Stomach smooth muscle (tissue), 2 donors: ENCODE measurements around the gene SLC25A31.

ENCODE experiments used
- H3K27ac ChIP-seq: one replicate; pipeline ENCODE4 v1.7.0; 2013; ENCODE audit warnings: mild to moderate bottlenecking, low read length, inconsistent platforms
- H3K27me3 ChIP-seq, 2 donors: one replicate each; pipeline ENCODE4 v1.7.0; 2013; ENCODE audit warnings: low read length in 2 of 2; ENCODE audit not compliant: insufficient read depth in 2 of 2, control insufficient read depth in 1 of 2
- H3K36me3 ChIP-seq, 2 donors: one replicate each; pipeline ENCODE4 v1.7.0; 2013; ENCODE audit warnings: low read length in 2 of 2; ENCODE audit not compliant: control insufficient read depth in 2 of 2, insufficient read depth in 2 of 2
- H3K4me1 ChIP-seq: one replicate; pipeline ENCODE4 v1.7.0; 2013; ENCODE audit warnings: low read length; ENCODE audit not compliant: control insufficient read depth, insufficient read depth
- H3K4me3 ChIP-seq, 2 donors: one replicate each; pipeline ENCODE4 v1.7.0; 2013; ENCODE audit warnings: low read length in 2 of 2
- H3K9ac ChIP-seq, 2 donors: one replicate each; pipeline ENCODE4 v1.7.0; 2013; ENCODE audit warnings: low read length in 2 of 2, mild to moderate bottlenecking in 1 of 2
- H3K9me3 ChIP-seq, 2 donors: one replicate each; pipeline ENCODE4 v1.7.0; 2013; ENCODE audit warnings: low read length in 2 of 2; ENCODE audit not compliant: control insufficient read depth in 2 of 2
- donor health status: healthy.
- donor health status: Pancreatic carcinoma.

The SLC25A31 gene

GRCh38 chr4:127777487-127777886 lies 47.3 kb downstream of the SLC25A31 start:
- Histone ChIP-seq H3K9me3 (no peaks in the 10 kb centered on the region), H3K27me3 (no peaks in the 10 kb centered on the region), H3K4me1 (peaks cover 5% of the 10 kb centered on the region), H3K9ac (no peak overlapping the region), H3K36me3 (no peaks in the 10 kb centered on the region), H3K27ac (no peak overlapping the region), H3K4me3 (no peak overlapping the region)

GRCh38 chr4:127778102-127778501 lies 47.9 kb downstream of the SLC25A31 start:
- H3K27ac ChIP-seq: no peak overlapping the region
- no peaks in the 10 kb centered on the region for H3K27me3 ChIP-seq
- H3K36me3 ChIP-seq: no peaks in the 10 kb centered on the region
- no peak overlapping the region for H3K9ac ChIP-seq
- H3K4me1 ChIP-seq: peaks cover 5% of the 10 kb centered on the region
- H3K4me3 ChIP-seq: no peak overlapping the region
- H3K9me3 ChIP-seq: no peaks in the 10 kb centered on the region

GRCh38 chr4:127780598-127780997 lies 50.4 kb downstream of the SLC25A31 start:
- Histone ChIP-seq H3K9me3 (no peaks in the 10 kb centered on the region), H3K27ac (no peak overlapping the region), H3K9ac (no peak overlapping the region), H3K27me3 (no peaks in the 10 kb centered on the region), H3K4me3 (no peak overlapping the region), H3K36me3 (no peaks in the 10 kb centered on the region), H3K4me1 (peaks cover 5% of the 10 kb centered on the region)

- no peaks in the 10 kb centered on the region for H3K36me3 ChIP-seq
- peaks cover 5% of the 10 kb centered on the region for H3K4me1 ChIP-seq
- H3K4me3 ChIP-seq: peak overlapping the region; percentile 98 to 99
- peak overlapping the region; percentile 77 for H3K27ac ChIP-seq
- peak overlapping the region; percentile 88 to 96 for H3K9ac ChIP-seq
- no peaks in the 10 kb centered on the region for H3K27me3 ChIP-seq
- no peaks in the 10 kb centered on the region for H3K9me3 ChIP-seq
Observed at GRCh38 chr4:127781300-127782024, 51.3 kb downstream of the SLC25A31 start.

GRCh38 chr4:127782025-127782274 lies 51.8 kb downstream of the SLC25A31 start:
- peak overlapping the region; percentile 77 for H3K27ac ChIP-seq

GRCh38 chr4:127782275-127783025 lies 52.2 kb downstream of the SLC25A31 start, which contains the start of gene HSPA4L:
Gene HSPA4L (plus strand): TSS chr4:127782322. CDS start chr4:127782551, 229 bp downstream.
- Histone ChIP-seq H3K27ac (peak within 1 kb of the TSS; percentile 77), H3K9ac (peak within 1 kb of the TSS; percentile 88 to 96), H3K4me3 (peak within 1 kb of the TSS; percentile 98 to 99), H3K9me3 (no peaks in the 10 kb centered on the region), H3K4me1 (peaks cover 5% of the 10 kb centered on the region), H3K27me3 (no peaks in the 10 kb centered on the region), H3K36me3 (no peaks in the 10 kb centered on the region)

More at GRCh38 chr4:127782025-127782274, 51.8 kb downstream of the SLC25A31 start:
- Histone ChIP-seq H3K9ac (peak overlapping the region; percentile 88 to 96), H3K4me3 (peak overlapping the region; percentile 98 to 99), H3K9me3 (no peaks in the 10 kb centered on the region), H3K36me3 (no peaks in the 10 kb centered on the region), H3K4me1 (peaks cover 5% of the 10 kb centered on the region), H3K27me3 (no peaks in the 10 kb centered on the region)

GRCh38 chr4:127783026-127783769 lies 53.0 kb downstream of the SLC25A31 start:
- peak overlapping the region; percentile 88 to 96 for H3K9ac ChIP-seq
- no peaks in the 10 kb centered on the region for H3K9me3 ChIP-seq
- H3K4me3 ChIP-seq: peak overlapping the region; percentile 98 to 99
- no peaks in the 10 kb centered on the region for H3K27me3 ChIP-seq
- peak overlapping the region; percentile 77 for H3K27ac ChIP-seq
- no peaks in the 10 kb centered on the region for H3K36me3 ChIP-seq
- peaks cover 5% of the 10 kb centered on the region for H3K4me1 ChIP-seq

- Histone ChIP-seq H3K27me3 (no peaks in the 10 kb centered on the region), H3K9me3 (no peaks in the 10 kb centered on the region), H3K4me3 (peak overlapping the region; percentile 98 to 99), H3K27ac (no peak overlapping the region), H3K4me1 (peaks cover 5% of the 10 kb centered on the region), H3K9ac (peak overlapping the region; percentile 88 to 96), H3K36me3 (no peaks in the 10 kb centered on the region)
Observed at GRCh38 chr4:127783955-127784770, 54.0 kb downstream of the SLC25A31 start.

GRCh38 chr4:127788517-127788916 lies 58.3 kb downstream of the SLC25A31 start:
- no peak overlapping the region for H3K27ac ChIP-seq
- H3K9me3 ChIP-seq: no peaks in the 10 kb centered on the region
- no peaks in the 10 kb centered on the region for H3K27me3 ChIP-seq
- H3K36me3 ChIP-seq: no peaks in the 10 kb centered on the region
- H3K4me3 ChIP-seq: no peak overlapping the region
- H3K9ac ChIP-seq: no peak overlapping the region
- H3K4me1 ChIP-seq: no peaks in the 10 kb centered on the region

GRCh38 chr4:127791391-127791790 lies 61.2 kb downstream of the SLC25A31 start:
- Histone ChIP-seq H3K9ac (no peak overlapping the region), H3K36me3 (no peaks in the 10 kb centered on the region), H3K27ac (no peak overlapping the region), H3K4me1 (no peaks in the 10 kb centered on the region), H3K9me3 (no peaks in the 10 kb centered on the region), H3K27me3 (no peaks in the 10 kb centered on the region), H3K4me3 (no peak overlapping the region)
